Activated T-cell treated with anti-CD3 and anti-CD28 coated beads, Interleukin-2, amount 50 U/mL, for 24 hours (primary cell): Measurements from ENCODE around the gene PNPLA7.

Experiments used
- DNase-seq: peaks from one replicate; pipeline ENCODE4 v3.0.0-alpha.2; 2020
- H3K27ac Mint-ChIP-seq: 2 replicates; pipeline ENCODE4 v1.8.0; 2020; ENCODE audit warnings: mild to moderate bottlenecking, mixed read lengths
- H3K27me3 Mint-ChIP-seq: 2 replicates; pipeline ENCODE4 v1.8.0; 2020; ENCODE audit warnings: mixed read lengths
- H3K36me3 Mint-ChIP-seq: 2 replicates; pipeline ENCODE4 v1.8.0; 2020; ENCODE audit warnings: low read depth, mixed read lengths
- H3K4me1 Mint-ChIP-seq: 2 replicates; pipeline ENCODE4 v1.8.0; 2020; ENCODE audit warnings: low read depth, mixed read lengths
- H3K4me3 Mint-ChIP-seq: 2 replicates; pipeline ENCODE4 v1.8.0; 2020; ENCODE audit warnings: mild to moderate bottlenecking, moderate library complexity, mixed read lengths
- H3K9me3 Mint-ChIP-seq: 2 replicates; pipeline ENCODE4 v1.8.0; 2020; ENCODE audit warnings: mixed read lengths

Gene PNPLA7

DNA sequence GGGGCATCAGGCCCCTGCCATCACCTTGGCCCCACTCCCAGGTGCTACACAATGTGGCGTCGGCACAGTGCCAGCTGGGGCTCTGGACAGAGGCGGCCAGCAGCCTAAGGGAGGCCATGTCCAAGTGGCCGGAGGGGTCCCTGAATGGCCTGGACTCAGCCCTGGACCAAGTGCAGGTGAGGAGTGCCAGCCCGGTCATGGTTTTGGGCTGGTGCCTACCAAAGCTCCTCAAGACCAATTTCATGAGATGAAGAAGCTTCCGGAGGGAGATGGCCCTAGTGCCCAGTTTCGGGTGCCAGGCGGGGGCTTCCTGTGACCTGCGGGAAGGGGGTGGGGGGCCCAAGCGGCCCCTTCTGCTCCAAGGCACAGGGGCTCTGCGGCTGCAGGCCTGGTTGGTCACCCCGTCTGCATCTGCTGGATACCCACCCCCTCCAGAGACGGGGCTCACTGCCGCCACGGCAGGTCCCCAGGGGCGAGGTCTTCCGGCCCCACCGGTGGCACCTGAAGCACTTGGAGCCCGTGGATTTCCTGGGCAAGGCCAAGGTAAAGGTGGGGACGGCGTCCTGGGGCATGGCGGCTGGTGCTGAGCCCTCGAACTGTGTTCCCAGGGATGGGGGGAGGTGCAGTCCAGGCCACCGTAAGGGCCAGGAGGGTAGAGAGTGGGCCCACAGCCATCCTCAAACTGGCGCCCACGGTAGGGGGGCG is 121.2 kb downstream of the PNPLA7 start:
- Mint-ChIP-seq H3K36me3 (no peaks in the 10 kb centered on the region), H3K4me1 (no peaks in the 10 kb centered on the region), H3K4me3 (no peak overlapping the region), H3K27me3 (no peaks in the 10 kb centered on the region), H3K9me3 (no peaks in the 10 kb centered on the region), H3K27ac (no peak overlapping the region)
- DNase-seq: no peak

GRCh38 chr9:137428311-137428630 is 121.9 kb downstream of the PNPLA7 start:
- no peaks in the 10 kb centered on the region for H3K4me1 Mint-ChIP-seq
- H3K27ac Mint-ChIP-seq: no peak overlapping the region
- no peak for DNase-seq
- no peaks in the 10 kb centered on the region for H3K36me3 Mint-ChIP-seq
- H3K9me3 Mint-ChIP-seq: no peaks in the 10 kb centered on the region
- H3K4me3 Mint-ChIP-seq: no peak overlapping the region
- no peaks in the 10 kb centered on the region for H3K27me3 Mint-ChIP-seq

GRCh38 chr9:137427454-137428310 is 122.5 kb downstream of the PNPLA7 start:
- no peak for DNase-seq
- Mint-ChIP-seq H3K27me3 (no peaks in the 10 kb centered on the region), H3K4me3 (no peak overlapping the region), H3K27ac (no peak overlapping the region), H3K9me3 (no peaks in the 10 kb centered on the region), H3K4me1 (no peaks in the 10 kb centered on the region), H3K36me3 (no peaks in the 10 kb centered on the region)

- Mint-ChIP-seq H3K27me3 (no peaks in the 10 kb centered on the region), H3K36me3 (peaks cover 7% of the 10 kb centered on the region), H3K4me1 (peaks cover 11% of the 10 kb centered on the region), H3K9me3 (no peaks in the 10 kb centered on the region), H3K27ac (no peak overlapping the region), H3K4me3 (no peak overlapping the region)
- no peak for DNase-seq
These were observed 124.1 kb downstream of the PNPLA7 start for GRCh38 chr9:137426018-137426681.

DNA sequence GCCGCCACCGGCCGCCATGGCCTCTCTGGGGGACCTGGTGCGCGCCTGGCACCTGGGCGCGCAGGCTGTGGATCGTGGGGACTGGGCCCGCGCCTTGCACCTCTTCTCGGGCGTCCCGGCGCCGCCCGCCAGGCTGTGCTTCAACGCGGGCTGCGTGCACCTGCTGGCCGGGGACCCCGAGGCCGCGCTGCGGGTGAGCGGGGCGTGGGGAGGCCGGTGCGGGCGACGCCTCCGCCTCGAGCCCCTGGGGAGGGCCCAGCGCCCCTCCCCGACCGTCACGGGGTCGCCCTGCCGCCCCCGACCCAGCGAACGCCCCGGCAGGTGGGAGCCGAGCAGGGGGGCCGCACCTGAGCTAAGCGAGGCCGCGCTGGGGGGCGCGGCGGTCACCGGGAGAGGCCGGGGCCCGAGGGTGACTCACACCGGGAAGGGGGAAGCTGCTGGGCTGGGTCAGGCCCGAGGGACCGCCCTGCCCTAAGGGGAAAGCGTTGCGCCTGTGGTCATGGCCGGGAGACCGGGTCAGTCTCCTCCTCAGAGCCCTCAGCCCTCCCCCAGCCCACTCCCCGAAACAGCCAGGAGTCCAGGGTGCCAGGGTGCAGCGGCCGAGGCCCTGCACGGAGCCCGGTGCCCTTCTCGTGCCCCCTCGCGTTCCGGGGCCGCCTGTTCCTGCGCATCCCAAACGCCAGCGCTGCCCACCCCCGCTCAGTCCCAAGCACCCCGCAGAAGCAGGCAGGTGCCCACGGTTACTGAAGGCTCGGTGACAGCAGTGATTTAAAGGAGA is 126.5 kb downstream of the PNPLA7 start:
- no peaks in the 10 kb centered on the region for H3K9me3 Mint-ChIP-seq
- no peaks in the 10 kb centered on the region for H3K27me3 Mint-ChIP-seq
- peaks cover 18% of the 10 kb centered on the region for H3K4me1 Mint-ChIP-seq
- peak overlapping the region; percentile 53 for H3K4me3 Mint-ChIP-seq
- no peak for DNase-seq
- peaks cover 14% of the 10 kb centered on the region for H3K36me3 Mint-ChIP-seq
- no peak overlapping the region for H3K27ac Mint-ChIP-seq

DNA sequence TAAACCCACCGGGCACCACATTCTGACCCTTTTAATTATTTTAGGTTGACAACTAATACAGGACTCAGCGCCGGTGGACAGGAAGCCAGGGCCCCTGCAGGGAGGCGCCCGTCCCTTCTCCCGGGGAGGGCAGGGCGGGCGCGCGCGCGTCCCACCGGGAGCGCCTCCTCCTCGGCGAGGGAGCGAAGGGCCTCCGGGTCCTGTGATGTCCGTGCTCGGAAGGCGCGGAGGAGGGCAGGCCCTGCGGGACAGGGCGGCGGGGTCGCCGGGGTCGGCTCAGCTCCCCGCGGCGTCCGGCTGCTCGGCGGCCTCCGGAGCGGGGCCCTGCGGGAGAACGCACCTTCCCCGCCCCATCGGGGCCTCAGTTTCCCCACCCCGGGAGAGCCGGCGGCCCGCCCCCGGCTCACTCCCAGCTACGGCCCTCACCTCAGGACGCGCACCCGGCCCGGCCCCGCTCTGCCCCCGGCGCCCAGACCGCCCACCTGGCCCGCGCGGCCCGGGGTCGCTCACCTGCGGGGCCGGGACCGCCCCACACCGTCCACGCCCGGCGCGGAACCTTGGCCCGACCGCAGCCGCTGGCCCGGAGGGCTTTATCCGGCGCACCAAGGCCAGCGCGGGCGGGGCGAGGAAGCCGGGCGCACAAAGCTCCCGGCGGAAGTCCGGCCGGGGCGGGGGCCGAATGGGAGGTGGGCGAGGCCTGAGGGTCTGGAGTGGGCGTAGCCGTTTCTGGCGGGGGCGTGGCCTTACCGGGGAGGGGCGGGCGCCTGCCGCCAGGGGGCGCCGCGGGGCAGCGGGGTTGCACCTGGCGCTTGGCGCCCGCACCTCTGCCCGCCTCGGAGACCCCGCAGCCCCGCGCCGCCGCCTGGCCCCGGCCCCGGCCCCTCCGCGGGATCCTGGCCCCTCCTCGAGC is 127.3 kb downstream of the PNPLA7 start, which contains the start of the genes EXD3 and NOXA1:
Gene EXD3, minus strand, starts transcription at position 559 of the 910 bp plus-strand sequence. CDS start 27,805 bp downstream, outside the sequence.
Gene NOXA1, plus strand, starts transcription at position 790 of the 910 bp plus-strand sequence. CDS start 137 bp downstream, outside the sequence.
- DNase-seq: peak; percentile 98
- Mint-ChIP-seq H3K27ac (peak within 1 kb of the TSS; percentile 70), H3K4me1 (peaks cover 19% of the 10 kb centered on the region), H3K36me3 (peaks cover 14% of the 10 kb centered on the region), H3K4me3 (peak within 1 kb of the TSS; percentile 86), H3K9me3 (no peaks in the 10 kb centered on the region), H3K27me3 (no peaks in the 10 kb centered on the region)

- no peak for DNase-seq
- Mint-ChIP-seq H3K36me3 (peaks cover 14% of the 10 kb centered on the region), H3K4me1 (peaks cover 19% of the 10 kb centered on the region), H3K27ac (peak overlapping the region; percentile 70), H3K9me3 (no peaks in the 10 kb centered on the region), H3K27me3 (no peaks in the 10 kb centered on the region), H3K4me3 (peak overlapping the region; percentile 86)
These were observed 128.2 kb downstream of the PNPLA7 start for GRCh38 chr9:137421838-137422603.

GRCh38 chr9:137417161-137418021 is 132.8 kb downstream of the PNPLA7 start:
- peak overlapping the region; percentile 77 for H3K27ac Mint-ChIP-seq
- DNase-seq: peak; percentile 59

DNA sequence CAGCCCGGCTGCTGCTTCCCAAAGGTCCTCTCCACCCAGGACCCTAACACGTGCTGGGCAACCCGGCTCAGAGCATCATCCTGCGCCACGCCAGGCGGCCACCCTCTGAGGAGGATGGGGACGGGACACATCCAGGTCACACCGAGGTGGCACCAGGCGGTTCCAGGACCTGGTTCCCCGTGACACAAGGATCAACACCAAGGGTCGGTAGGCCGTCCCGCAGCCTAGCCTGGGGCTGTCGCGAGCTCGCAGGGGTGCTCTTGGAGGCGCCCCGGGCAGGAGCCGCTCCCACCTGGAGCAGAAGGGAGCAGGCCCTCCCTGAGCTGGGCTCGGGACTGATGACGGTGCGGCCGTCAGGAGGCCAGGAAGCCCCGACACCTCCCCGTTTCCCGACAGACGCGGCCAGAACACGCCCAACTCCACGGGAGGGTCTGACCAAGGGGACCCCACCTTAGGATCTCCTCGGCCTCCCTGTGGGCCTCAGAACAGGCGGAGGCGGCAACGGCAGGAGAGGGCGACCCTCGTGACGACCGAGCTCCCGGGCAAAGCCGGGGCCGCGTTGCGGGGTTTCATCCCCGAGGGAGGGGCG is 133.5 kb downstream of the PNPLA7 start:
- DNase-seq: no peak
- Mint-ChIP-seq H3K4me3 (peak overlapping the region; percentile 76), H3K9me3 (no peaks in the 10 kb centered on the region), H3K36me3 (peaks cover 7% of the 10 kb centered on the region), H3K27ac (no peak overlapping the region), H3K27me3 (no peaks in the 10 kb centered on the region), H3K4me1 (peaks cover 18% of the 10 kb centered on the region)

More at GRCh38 chr9:137417161-137418021, 132.8 kb downstream of the PNPLA7 start:
- Mint-ChIP-seq H3K27me3 (no peaks in the 10 kb centered on the region), H3K36me3 (peaks cover 13% of the 10 kb centered on the region), H3K4me3 (peak overlapping the region; percentile 76), H3K9me3 (no peaks in the 10 kb centered on the region), H3K4me1 (peaks cover 22% of the 10 kb centered on the region)

- no peak overlapping the region for H3K27ac Mint-ChIP-seq
- H3K36me3 Mint-ChIP-seq: peaks cover 7% of the 10 kb centered on the region
- no peak overlapping the region for H3K4me3 Mint-ChIP-seq
- DNase-seq: no peak
- H3K27me3 Mint-ChIP-seq: no peaks in the 10 kb centered on the region
- H3K4me1 Mint-ChIP-seq: peaks cover 17% of the 10 kb centered on the region
- H3K9me3 Mint-ChIP-seq: no peaks in the 10 kb centered on the region
These were observed 134.1 kb downstream of the PNPLA7 start for GRCh38 chr9:137416006-137416562.

GRCh38 chr9:137415451-137415850 is 134.8 kb downstream of the PNPLA7 start:
- no peak for DNase-seq
- no peaks in the 10 kb centered on the region for H3K9me3 Mint-ChIP-seq
- H3K4me3 Mint-ChIP-seq: no peak overlapping the region
- H3K27me3 Mint-ChIP-seq: no peaks in the 10 kb centered on the region
- peaks cover 7% of the 10 kb centered on the region for H3K36me3 Mint-ChIP-seq
- no peak overlapping the region for H3K27ac Mint-ChIP-seq
- peaks cover 18% of the 10 kb centered on the region for H3K4me1 Mint-ChIP-seq
